Measurements from ENCODE around the gene VCL. TPM values are rescaled to one million over a fixed set of nuclear protein-coding genes. Genes with fewer than 3 reads are reported as not detected.

VCL gene
- total RNA-seq, 1 experiment from 2014 or later: 106 TPM

GRCh38 chr10:73950155-73950948 lies 47.6 kb upstream of the VCL start:
- no peak overlapping the region for H3K4me2 ChIP-seq (ENCODE audit: low read length)
- BruUV-seq (replicated peaks): no TSS peak
- H3K27me3 ChIP-seq (ENCODE audit: insufficient read depth, low read length): no peaks in the 10 kb centered on the region
- H3K27ac ChIP-seq (ENCODE audit: low read depth, low read length): no peak overlapping the region
- ChIA-PET CTCF (no interaction called here), POLR2A (no interaction called here), RAD21 (ENCODE audit: low non-redundant PET in 1 of 2, low total read pairs in 2 of 2, uncharacterized antibody in 2 of 2, unreplicated experiment in 2 of 2) (no interaction called here)
- intact Hi-C loops (cut with micrococcal nuclease): no loop called here
- H2AFZ ChIP-seq (ENCODE audit: low read depth, low read length, poor library complexity, severe bottlenecking): no peak overlapping the region
- no peaks in the 10 kb centered on the region for H3K9me3 ChIP-seq (ENCODE audit: control insufficient read depth in 1 of 2, insufficient read depth in 1 of 2, low read depth in 1 of 2, low read length in 2 of 2)
- no peaks in the 10 kb centered on the region for H3K4me1 ChIP-seq (ENCODE audit: control insufficient read depth in 1 of 2, insufficient read depth in 2 of 2, low read length in 2 of 2)
- no peak overlapping the region for H3K9ac ChIP-seq (ENCODE audit: low read length)
- no peaks in the 10 kb centered on the region for H3K36me3 ChIP-seq (ENCODE audit: control insufficient read depth in 1 of 2, insufficient read depth in 2 of 2, low read length in 2 of 2)
- DNase-seq (ENCODE audit: low read depth, low spot score): no peak
- H3K79me2 ChIP-seq (ENCODE audit: insufficient read depth, low read length): no peaks in the 10 kb centered on the region
- no peaks in the 10 kb centered on the region for H3K9me2 ChIP-seq (ENCODE audit: insufficient read depth)
- no peak overlapping the region for H3K4me3 ChIP-seq (replicated peaks in 1 of 2; ENCODE audit: low read depth in 1 of 2, low read length in 2 of 2)
- no peaks in the 10 kb centered on the region for H4K20me1 ChIP-seq (ENCODE audit: insufficient read depth)
- ATAC-seq: no peak
- TF ChIP-seq MAX (IDR thresholded peaks at IDR 0.05) (no peak), ZBTB33 (IDR thresholded peaks at IDR 0.05; ENCODE audit: extremely low read depth, insufficient replicate concordance, low read length) (no peak), ATF3 (IDR thresholded peaks at IDR 0.05) (no peak), SRF (IDR thresholded peaks at IDR 0.05; ENCODE audit: low read depth) (no peak), ZFX (IDR thresholded peaks at IDR 0.05) (no peak), TCF7L2 (IDR thresholded peaks at IDR 0.05; ENCODE audit: borderline replicate concordance, extremely low read depth, insufficient read depth, insufficient read length) (no peak), REST (IDR thresholded peaks at IDR 0.05; ENCODE audit: low read depth) (no peak), EZH2 (IDR thresholded peaks at IDR 0.05) (no peak), CTCF (IDR thresholded peaks at IDR 0.05 in 2 of 3, conservative IDR thresholded peaks at IDR 0.05 in 1 of 3; ENCODE audit: borderline replicate concordance in 1 of 3, insufficient read depth in 1 of 3, low read depth in 2 of 3, low read length in 2 of 3) (no peak), SP1 (IDR thresholded peaks at IDR 0.05; ENCODE audit: low read depth) (no peak), JUND (IDR thresholded peaks at IDR 0.05) (no peak), ZNF274 (IDR thresholded peaks at IDR 0.05; ENCODE audit: low read depth, low read length) (no peak), CBX3 (IDR thresholded peaks at IDR 0.05; ENCODE audit: low read depth) (no peak), POLR2AphosphoS5 (IDR thresholded peaks at IDR 0.05; ENCODE audit: low read depth, low read length) (no peak), ELF1 (IDR thresholded peaks at IDR 0.05; ENCODE audit: borderline replicate concordance, low read depth) (no peak), EGR1 (IDR thresholded peaks at IDR 0.05; ENCODE audit: low read depth) (no peak)

All from HCT116 (cell line).